Activated naive CD4-positive, alpha-beta T cell treated with Interleukin-2 at 50 U/mL for 16 hours (primary cell): ENCODE measurements around the gene SH2D3C.
A peak's percentile ranks its signal among the peaks of the same experiment; 100 is the strongest.
"Not testable (repeated sequence)": the region's sequence is repeated elsewhere in the genome, so short reads cannot be mapped to it uniquely, and the experiment has no call there.

Experiments
- DNase-seq: peaks from one replicate; pipeline ENCODE4 v3.0.0-alpha.2; 2020

The SH2D3C gene

GRCh38 chr9:127783111-127784008, 4.9 kb upstream of the SH2D3C start:
- DNase-seq, result peak; percentile 64

DNA sequence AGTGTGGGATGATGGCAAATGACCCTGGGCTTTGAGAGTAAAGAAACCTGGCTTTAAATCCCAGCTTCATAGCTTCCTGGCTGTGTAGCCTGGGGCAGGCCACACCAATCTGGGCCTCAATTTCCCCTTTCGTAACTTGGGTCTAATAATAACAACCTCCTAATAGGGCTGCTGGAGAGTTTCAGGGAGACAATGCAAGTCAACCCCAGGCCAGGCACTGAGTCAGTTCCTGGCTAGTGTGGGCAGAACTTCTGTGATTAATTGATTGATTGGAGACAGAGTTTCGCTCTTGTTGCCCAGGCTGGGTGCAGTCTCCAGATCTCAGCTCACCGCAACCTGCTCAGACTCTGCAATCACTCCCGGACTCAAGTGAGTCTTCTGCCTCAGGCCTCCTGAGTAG, 3.3 kb upstream of the SH2D3C start:
- DNase-seq, result no peak

GRCh38 chr9:127780909-127781308, 2.4 kb upstream of the SH2D3C start:
- not testable (repeated sequence) for DNase-seq

GRCh38 chr9:127780126-127780885, 1.8 kb upstream of the SH2D3C start:
- DNase-seq, result no peak

DNA sequence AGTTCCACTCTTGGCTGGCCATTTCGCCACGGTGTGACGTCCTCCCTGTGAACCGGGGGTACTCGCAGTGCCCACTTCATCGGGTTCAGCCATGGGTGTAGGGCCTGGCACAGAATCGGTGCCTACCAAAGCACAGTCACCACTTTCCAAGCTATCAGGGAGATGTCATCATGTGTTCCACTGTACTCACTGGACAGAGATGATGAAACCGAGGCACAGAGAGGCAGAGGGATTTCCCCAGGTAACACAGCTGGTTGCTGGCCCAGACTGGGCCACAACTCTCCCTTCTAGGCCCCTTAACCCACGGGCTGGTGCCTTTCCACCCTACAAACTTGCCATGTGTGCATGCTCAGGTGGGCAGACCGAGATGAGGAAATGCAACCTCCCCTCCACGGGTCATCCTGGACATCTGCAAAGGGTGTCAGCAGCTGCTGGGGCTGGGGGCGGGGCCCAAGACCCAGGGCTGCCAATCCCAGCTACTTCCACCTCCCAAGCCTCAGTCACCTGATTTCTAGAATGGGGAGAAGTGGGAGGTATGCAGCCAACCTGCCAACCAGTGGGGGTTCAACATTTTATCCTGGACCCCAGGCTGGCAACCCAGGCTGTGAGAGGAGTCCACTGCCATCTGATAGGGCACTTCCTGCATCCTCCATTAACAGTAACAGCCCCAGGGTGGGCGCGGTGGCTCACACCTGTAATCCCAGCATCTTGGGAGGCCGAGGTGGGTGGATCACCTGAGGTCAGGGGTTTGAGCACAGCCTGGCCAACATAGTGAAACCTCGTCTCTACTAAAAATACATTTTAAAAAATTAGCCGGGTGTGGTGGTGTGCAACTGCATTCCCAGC, 893 bp upstream of the SH2D3C start:
- peak; percentile 74 for DNase-seq

DNA sequence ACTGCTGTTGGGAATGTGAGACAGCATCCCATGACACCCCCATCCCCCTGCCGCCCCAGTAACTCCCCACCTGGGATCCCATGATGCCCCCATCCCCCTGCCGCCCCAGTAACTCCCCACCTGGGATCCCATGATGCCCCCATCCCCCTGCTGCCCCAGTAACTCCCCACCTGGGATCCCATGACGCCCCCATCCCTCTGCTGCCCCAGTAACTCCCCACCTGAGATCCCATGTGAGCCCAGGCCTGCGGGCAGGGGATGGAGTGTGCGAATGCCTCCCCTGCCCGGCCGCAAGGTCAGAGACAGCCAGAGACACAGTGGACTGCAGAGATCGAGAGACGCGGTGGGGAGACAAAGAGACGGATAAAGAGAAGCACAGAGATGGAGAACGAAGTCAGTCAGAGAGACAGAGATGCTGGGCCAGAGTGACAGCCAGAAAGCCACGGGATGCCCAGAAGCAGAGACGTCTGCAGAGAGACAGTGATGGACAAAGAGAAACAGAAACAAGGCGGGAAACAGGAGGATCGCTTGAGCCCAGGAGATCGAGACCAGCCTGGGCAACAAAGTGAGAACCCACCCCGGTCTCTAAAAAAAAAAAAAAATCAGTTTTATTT, 992 bp downstream of the SH2D3C start:
- no peak for DNase-seq

DNA sequence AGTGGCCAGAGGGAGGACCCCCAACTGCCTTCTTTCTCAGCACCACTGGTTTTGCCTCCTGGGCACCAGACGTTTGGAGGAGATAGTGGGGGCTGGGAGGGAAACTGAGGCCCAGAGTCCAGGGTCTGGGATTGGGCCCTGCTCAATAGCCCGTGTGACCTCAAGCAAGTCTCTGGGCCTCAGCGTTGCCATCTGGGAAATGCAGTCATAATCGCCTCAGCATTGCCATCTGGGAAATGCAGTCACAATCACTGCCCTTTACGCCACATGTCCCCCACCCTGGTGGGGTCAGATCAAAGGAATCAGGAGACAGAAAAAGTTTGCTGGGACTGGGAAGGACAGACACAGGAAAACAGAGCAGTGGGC, 1.6 kb downstream of the SH2D3C start:
- DNase-seq, result peak; percentile 24

DNA sequence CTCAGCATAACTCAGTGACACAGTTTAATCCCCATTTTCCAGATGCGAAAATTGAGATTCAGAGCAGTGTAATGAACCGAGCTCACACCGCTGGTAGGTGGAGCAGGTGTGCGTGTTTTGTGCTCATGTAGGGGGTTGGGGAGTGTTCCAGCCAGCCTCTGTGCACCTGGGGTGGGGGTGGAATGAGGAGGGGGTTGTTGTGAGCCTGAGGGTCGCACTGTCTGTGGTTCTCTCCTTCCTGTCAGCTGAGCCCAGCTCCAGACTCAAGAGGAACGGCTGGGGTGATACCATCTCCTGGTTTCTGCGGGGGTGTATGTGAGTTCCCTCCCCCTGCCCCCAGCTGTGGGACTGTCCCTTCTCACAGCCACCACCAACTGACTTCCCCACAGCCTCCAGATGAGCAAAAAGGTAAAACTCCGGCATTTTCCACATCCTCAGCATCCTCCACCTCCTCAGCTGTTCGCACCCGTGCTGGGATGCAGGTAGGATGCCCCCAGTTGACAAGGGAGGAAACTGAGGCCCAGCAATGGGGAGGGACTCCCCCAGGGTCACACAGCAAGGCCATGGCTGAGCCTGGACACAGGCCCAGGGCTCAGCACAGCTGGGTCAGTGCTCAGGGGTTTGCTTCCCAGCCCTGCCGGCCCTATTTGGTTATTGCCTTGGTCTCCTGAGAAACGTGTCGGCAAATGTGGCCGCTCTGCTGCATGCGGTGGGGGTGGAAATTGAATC, 2.1 kb downstream of the SH2D3C start:
- peak; percentile 77 for DNase-seq

GRCh38 chr9:127773981-127774380, 4.5 kb downstream of the SH2D3C start:
- DNase-seq, result no peak

DNA sequence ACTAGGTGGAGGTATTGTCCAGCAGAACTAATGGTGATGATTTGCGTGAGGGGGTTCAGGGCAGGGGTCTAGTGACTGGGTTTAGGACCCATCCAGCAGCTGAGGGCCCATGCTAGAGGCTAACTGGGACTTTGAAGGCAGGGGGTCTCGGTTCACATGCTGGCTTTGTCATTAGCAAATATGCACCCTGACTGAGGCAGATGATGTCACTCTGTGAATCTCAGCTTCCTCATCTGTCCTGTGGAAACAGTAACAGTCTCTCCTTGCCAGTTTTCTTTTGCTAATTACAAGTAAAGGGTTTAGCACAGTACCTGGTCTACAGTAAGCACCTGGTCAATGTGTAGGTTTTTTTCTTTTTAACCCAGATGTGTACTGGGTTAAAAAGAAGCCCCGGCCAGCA, 5.2 kb downstream of the SH2D3C start:
- DNase-seq, result no peak

- no peak for DNase-seq
Measured at GRCh38 chr9:127772603-127773002, 5.9 kb downstream of the SH2D3C start.

DNA sequence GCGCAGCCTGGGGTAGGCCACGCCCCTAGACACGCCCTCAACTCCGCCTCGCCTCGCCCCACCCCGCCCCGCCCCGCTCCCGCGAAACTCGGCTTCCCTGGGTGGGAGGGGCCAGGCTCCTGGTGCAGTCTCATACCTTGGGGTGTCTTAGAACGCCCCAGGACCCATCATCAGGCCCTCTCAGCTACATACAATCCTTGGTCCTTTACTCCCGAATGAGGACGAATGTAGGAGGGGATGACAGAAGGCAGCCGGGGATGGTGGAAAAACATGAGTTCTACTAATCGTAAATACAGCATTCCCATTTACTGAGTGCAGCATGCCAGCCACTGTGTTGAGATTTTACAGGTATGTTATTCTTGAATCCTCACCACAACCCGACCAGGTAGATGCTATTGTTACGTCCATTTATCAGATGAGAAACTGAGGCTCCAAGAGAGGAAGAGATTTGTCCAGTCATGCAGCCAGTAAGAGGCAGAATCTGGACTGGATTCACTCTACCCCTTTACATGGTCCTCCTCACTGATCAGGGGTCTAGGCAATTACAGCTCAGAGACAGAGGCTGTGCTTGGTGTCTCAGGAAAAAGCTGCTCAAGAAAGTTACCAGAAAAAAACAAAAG, 6.8 kb downstream of the SH2D3C start:
- no peak for DNase-seq

GRCh38 chr9:127770905-127771569, 7.4 kb downstream of the SH2D3C start:
- peak; percentile 97 for DNase-seq

- no peak for DNase-seq
Measured at GRCh38 chr9:127770583-127770904, 7.9 kb downstream of the SH2D3C start.

DNA sequence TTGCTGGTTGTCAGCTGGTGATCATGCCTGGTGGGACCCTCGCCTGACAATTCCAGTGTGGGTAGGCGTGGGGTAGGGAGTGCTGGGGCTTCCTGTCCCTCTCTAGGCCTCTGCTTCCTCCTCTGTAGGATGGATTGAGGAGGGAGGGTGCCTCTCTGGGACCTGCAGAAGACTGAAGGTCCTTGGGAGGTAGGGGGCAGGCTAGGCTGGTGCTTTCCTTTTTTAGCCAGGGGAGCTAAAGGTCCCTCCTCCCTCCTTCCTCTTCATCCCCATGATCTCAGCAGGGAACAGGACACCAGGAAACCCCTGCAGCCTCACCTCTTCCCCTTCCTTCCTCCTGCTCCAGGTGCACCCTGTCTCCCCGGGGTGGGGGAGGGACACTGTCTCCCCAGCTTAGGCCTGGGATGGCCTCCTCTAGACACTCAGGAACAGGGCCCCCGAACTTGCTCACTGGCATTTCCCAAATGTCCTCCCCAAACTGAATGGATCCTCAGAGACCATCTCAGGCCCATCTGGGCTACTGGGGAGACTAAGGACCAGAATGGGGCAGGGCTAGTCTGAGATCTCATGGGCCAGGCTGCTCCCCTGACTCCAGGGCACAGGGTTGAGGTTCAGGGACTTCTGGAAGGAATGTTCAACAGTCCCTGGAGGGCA, 8.4 kb downstream of the SH2D3C start:
- no peak for DNase-seq

GRCh38 chr9:127769101-127769500, 9.4 kb downstream of the SH2D3C start:
- no peak for DNase-seq

- no peak for DNase-seq
Measured at GRCh38 chr9:127768698-127769097, 9.8 kb downstream of the SH2D3C start.

DNA sequence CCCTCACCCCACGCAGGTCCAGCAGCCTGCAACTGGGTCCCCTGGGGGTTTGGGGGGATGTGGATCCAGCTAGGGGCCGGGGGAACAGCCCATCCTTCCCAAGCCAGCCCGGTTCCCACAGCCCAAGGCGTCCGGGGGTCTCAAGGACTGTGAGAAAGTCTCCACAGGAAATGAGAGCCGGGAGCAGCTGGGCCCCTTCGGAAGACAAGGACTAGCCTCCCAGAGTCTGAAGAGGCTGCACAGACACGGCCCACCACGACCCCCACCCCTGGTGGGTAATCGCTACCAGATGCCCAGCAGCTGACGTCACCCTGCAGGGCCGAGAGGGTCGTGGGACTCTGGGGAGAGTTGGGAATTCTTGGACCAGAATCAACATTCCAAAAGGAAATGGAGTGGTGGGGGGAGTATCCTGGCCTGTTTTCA, 10.5 kb downstream of the SH2D3C start:
- DNase-seq, result no peak

GRCh38 chr9:127767410-127767809, 11.1 kb downstream of the SH2D3C start:
- DNase-seq, result no peak

GRCh38 chr9:127765418-127765817, 13.0 kb downstream of the SH2D3C start:
- no peak for DNase-seq
